HG03159 (cell line): Measurements from ENCODE around the gene SLC10A4.

ENCODE experiments used
- ATAC-seq: cut with Tn5 transposase; IDR thresholded peaks from one replicate; pipeline ENCODE4 v1.9.1; 2021; ENCODE audit warnings: mild to moderate bottlenecking, moderate library complexity; ENCODE audit not compliant: unreplicated experiment

The SLC10A4 gene

DNA sequence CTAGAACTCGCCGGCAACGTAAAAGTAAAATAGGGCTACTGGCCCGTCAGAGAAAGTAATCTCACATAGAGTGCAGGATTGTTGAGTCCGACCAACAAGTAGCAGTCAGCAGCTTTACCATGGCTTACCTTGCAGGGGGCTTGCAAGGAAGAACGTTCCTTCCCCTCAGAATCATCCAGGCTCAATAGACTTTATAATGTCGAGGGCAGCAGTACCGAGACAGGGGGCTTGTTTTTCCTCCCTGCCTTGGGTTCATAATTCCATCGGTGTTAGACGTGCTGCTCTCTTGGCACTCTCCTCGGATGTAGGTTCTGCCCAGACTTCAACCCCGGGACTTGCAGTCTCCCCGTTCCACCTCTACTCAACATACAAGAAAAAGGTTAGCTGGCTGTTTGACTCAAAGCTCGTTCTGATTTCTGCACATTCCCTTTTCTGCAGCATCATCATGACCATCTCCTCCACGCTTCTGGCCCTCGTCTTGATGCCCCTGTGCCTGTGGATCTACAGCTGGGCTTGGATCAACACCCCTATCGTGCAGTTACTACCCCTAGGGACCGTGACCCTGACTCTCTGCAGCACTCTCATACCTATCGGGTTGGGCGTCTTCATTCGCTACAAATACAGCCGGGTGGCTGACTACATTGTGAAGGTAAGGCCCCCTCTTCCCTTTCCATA is 1.5 kb downstream of the SLC10A4 start:
- no peak for ATAC-seq

DNA sequence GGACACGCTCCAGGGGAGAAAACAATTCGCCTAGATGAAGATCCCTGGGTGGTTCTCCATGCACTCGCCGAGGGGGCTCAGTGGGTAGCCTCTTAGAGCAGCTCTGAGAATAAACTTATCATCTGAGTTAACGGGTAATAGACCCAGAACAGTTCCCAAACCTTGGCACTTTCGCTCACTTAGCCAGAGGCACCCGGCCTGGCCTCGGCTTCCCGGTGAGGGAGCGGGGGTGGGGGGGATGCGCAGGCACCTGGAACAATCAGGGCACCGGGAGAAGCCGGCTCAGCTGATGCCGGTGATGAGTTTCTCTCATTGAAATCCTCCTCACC is 6.5 kb downstream of the SLC10A4 start:
- no peak for ATAC-seq

DNA sequence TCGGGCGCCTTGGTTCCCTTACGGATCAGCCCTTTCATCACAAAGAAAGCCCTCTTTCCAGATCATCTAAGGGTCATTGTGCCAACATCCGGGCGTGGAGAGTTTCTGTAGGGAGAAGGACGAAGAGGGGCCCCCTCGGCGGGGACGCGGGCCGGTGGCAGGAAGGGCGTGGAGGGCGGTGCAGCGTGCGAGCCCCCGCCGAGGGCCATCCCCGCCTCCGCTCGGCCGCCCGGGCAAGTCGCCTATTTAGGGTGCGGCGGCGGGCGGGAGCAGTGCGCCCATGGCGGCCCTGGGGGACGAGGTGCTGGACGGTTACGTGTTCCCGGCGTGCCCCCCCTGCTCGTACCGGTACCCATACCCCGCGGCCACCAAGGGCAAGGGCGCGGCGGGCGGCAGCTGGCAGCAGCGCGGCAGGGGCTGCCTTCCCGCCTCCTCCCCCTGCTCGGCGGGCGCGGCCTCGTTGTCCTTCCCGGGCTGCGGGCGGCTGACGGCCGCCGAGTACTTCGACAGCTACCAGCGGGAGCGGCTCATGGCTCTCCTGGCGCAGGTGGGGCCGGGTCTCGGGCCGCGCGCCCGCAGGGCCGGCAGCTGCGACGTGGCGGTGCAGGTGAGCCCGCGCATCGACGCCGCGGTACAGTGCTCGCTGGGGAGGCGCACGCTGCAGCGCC is 7.0 kb downstream of the SLC10A4 start, which contains the start of gene ZAR1:
TSS of gene ZAR1 (plus strand) at position 241 of the 668 bp plus-strand sequence. CDS start at position 281, 40 bp downstream.
- ATAC-seq = no peak

DNA sequence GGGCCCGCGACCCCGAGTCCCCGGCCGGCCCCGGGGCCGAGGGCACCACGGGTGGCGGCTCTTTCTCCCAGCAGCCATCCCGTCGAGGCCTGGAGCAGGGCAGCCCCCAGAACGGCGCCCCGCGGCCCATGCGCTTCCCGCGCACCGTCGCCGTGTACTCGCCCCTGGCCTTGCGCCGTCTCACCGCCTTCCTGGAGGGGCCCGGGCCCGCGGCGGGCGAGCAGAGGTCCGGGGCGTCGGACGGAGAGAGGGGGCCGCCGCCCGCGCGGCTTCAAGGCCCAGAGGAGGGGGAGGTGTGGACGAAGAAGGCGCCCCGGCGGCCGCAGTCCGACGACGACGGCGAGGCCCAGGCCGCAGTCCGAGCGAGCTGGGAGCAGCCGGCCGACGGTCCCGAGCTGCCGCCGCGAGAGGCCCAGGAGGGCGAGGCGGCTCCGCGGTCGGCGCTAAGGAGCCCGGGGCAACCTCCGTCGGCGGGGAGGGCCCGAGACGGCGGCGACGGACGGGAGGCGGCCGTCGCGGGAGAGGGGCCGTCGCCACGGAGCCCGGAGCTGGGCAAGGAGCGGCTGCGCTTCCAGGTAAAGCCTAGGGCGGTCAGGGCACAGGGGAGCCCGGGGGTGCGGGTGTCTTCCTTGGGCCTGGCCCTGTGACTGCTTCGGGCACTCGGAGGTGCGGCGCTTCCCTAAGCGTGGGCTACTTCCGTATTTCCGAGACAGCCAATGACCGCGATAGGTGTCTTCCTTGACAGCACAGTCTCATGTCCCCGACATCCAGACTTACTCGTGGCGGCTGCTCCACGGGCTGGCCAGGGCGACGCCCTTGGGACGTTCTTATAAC is 7.8 kb downstream of the SLC10A4 start:
- ATAC-seq = no peak

DNA sequence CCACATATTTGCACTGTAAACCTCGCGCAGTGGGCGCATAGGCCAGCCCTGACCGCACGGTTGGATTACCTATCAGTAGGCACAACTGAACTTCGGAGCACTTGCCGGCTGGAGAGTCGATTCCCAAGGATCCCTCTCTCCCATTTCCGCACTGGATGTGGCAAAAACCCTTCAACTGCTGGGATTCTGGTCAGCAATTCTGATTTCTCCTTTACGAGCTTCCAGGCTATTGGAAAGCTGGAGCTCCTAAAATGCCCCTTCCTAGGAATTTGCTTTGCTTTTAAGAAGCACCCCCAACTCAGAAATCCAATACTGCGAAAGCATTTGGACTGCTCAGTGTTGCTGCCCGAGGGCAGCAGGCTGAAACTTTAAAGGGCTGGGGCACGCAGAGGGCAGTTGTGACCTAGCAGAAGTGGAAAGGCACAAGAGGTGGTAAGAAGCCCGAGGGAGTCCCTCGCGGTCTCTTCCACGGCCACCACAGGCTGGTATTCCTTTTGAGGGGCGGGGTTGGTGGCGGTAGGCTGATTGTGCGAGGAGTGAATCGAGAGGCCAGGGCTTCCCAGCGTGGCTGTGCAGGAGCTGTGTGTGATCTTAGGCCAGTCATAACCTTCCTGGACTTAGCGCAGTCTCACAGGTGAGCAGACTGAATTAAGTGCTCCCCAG is 8.5 kb downstream of the SLC10A4 start:
- no peak for ATAC-seq

DNA sequence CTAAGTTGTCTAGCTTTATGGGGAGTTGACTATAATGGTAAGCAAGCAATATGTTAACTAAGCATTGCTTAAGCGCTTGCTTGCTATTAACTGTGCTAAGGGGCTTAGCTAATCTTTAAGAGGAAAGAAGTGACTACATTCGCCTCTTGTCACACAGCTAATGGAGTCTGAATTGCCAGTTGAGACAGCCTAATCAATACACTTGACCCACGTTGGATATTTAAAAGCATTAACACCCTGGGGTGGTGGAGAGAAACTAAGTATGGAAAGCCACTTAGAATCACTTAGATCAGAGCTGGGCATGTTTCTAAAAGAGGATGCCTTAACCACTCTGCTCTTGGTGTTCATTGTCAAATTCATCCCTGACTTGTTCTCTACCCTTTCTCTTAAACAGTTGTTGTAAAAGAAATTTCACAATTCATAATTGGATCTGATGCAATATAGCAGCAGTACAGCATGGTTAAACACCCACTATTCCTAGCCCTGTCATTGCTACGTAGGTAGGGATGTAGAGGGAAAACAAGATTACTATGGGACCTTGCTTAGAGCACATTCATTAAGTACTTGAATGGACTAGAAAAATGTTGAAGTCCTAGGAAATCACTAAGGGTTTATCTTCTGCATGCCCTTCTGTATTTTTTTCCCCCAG is 10.4 kb downstream of the SLC10A4 start:
- ATAC-seq = no peak

DNA sequence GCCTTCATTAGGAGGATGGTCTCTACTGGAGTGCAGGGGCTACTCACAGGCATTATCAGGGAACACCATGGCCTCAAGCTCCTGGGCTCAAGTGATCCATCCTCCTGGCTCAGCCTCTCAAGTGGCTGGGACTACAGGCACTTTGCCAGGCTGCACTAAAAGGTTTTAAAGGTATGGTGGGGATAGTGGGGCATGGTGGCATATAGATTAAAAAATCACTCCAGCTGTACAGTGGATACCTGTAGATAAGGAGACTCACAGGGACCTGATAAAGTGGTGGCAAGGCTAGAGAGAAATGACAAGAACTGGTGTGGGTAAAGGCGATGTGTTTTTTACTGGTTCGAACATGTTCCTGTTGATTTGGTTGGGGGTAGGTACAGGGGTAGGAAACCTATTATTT is 12.8 kb downstream of the SLC10A4 start:
- ATAC-seq = no peak

DNA sequence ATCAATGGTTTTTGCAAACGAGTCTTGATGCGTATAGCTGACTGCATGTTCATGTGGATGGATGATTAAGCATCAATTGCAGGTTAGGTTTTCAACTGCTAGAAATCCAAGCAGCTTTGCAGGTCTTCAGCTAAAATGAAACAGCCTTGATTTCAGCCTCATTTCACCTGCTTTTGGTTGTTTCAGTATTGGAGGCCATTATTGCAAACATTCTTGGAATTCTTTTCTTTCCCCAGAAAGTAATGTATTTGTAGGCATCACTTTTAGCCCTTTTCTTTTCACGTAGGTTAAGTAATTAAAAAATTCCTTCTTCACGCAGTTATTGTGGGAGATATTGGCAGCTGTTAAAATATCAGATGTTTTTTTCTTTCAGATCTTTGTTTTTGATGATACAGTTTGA is 15.8 kb downstream of the SLC10A4 start:
- no peak for ATAC-seq

DNA sequence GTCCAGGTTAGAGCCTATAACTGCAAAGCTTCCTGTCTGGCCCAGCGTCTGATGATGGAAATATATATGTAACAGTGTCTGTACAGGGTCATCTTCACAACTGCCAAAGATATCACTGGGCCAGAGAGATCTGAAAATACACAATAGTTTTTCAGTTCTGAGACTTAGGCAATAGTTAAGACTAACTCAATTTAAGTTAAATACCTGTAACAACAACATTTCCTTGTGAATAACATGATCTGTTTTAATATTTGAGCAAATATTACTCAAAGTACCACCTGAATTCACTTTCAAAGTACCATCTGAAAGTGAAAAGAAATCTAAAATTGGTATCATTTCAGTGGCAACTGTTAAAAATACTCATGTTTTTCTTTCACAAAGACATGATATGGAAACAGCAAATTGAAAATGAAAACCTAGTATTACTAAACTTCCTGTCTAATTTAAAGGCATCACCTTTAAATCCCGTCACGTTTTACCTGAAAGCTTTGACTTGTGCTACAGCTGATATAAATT is 16.5 kb downstream of the SLC10A4 start:
- ATAC-seq = peak; percentile 88

DNA sequence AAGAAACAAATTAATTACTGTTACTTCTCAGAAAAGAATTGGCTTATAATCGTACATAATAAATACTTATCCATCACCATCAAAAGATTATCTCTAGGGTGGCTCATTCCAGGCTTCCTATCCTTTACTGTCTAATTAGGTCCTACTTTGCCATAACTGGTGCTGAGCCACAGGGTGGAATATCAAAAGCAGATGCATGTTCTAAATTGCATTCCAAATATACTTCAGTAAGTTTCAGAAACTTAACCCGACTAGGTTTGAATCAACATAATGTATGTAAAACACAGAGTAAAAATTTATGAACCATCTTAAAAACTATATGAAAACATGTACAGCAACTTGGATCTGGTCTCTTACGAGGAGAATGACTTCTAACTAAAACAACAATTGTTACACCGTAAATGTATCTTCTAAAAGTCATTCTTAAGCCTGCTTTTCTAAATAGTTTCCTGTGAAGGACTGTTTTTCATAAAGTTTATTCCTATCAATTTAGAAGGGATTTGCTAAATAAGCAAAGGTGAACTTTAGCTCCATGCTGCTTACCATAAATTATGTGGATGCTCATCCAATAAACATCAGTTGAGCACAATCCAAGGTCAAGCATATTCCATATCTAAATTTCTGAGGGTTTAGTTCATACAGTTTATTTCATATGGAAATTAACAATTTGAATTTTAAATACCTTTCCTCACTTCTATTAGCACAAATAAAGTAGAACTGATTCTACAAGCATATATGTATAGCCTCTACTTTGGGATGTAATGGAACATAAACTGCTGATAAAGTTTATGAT is 20.3 kb downstream of the SLC10A4 start:
- no peak for ATAC-seq

DNA sequence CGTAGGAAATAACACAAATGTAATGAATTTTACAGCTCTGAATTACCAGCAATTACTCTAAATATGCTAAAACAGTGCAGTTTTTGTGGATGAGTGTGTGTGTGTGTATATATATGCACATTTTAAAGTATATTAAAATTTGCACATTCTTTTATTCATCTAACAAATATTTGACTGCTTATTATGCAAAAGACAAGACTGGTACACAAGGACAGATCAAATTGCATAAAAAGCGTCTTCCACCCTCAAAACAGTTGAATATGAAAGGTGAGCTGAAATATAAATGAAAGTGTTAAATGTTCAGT is 20.8 kb downstream of the SLC10A4 start:
- no peak for ATAC-seq

DNA sequence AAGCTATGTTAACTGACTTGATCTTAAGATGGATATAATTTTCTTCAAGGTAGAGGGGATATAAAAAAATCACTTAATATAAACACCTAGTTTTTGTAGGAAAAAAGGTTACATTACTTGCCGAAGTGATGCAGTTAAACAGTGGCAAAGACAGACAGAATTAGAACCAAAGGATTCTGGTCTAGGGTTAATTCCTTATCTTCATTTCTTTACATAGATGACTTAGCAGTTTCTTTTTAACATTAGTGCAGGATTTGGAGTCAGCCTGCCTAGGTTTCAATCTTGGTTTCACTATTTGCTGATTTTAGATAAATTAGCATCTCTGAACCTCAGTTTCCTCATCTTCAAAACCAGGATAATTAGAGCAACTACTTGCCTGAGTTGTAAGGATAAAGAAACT is 21.2 kb downstream of the SLC10A4 start:
- no peak for ATAC-seq

DNA sequence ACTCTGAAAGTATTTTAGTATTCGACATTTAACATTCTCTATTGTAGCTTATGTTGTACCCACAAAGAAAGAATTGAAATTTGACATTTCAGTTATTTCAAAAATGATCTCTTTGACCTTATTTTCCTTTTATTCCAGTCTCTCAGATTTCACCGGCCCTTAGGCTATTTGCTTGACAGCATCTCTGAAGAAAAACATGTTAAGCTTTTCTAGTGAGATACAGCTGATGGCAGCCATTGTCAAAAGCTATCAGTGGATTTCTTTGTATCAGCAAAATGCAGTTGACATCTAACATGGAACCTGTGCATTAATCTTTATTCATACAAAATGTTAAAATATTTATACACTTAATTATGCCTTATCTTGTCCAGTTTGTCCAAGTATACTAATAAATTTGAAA is 23.6 kb downstream of the SLC10A4 start:
- ATAC-seq = no peak

DNA sequence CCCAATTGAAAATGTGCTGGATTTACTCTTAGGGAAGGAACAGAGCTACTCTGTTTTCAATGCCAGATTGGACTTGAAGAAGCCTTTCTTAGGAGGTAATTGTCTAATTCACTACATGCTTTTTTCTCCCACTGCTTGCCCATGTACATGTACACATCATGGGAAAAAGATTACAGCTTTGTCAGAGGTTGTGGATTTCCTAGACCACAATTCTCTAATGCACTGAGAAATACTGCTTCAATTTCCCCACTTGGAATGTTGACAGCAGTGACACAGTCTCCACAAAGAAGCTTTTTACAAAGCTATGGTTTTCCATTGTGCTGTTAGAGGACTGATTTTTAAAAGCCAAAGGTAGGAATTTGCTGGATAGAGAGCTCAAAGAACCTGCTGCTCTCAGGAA is 26.4 kb downstream of the SLC10A4 start:
- ATAC-seq = no peak

DNA sequence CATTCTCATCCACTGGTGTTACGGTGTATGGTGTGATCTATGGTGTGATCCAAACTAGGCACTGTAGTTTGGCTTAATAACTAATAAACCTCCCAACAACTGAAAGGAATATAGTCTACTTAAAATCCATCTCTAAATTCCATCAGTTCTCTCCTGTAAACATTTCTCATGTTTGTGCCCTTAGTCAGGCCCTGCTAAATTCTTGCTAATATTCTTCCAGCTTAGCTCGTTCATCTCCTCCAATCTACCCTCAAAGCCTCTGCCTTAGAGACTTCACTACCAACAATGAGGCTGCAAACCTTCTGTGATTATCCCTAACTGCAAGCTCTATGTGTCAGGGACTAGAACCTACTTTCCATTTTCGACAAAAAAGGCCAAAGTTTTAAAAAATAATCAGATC is 35.0 kb downstream of the SLC10A4 start:
- ATAC-seq = no peak

DNA sequence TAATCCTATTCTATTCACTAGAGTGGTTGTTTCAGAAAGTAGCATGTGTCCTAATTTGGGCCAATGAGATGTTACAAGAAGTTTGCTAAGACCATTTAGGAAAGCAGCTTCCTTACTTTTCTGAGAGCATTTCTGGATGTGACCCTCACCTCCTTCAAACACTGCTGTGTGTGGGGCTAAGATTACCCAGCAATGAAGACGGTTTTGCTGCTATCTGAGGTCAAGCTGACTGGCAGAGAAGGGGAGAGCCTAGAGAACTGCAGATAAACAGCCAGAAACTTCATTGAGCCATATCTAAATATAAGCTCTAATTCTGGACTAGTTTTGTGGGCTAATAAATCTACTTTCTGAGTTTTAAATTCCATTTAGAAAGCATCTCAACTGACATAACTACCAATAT is 43.3 kb downstream of the SLC10A4 start:
- ATAC-seq = no peak

DNA sequence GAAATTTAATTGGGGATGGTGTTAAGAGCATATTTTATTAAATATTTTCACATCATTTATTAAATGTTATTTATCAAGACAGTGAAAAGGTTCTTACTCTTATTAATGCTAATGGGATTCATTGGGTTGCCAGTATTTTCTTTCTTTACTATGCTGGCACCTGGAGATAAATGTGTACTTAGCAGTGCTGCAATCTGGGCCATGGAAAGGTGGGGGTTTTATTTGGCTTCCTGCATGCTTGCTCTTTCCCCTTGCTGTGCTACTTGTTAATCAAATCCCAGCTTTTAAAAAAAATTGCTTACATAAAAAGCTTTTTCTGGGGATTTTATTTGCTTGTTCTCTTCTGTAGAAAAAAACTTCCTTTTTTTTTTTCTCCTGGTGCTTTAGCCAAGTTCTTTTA is 55.2 kb downstream of the SLC10A4 start:
- no peak for ATAC-seq
